A549 (cell line): ENCODE data around the gene SMIM36. TPM values are rescaled to one million over a fixed set of nuclear protein-coding genes. Genes with fewer than 3 reads are reported as not detected.

Experiments
- ATAC-seq, 2 experiments: fragments of 200-7000 bp in 1 of 2; fragments of >200 bp in 1 of 2; cut with Nextera tagmentation in 1 of 2; cut with Tn5 transposase in 1 of 2; 3 replicates each; pipeline versions ENCODE4 v1.8.0 to v1.9.1; 2018 to 2020; ENCODE audit warnings: mild to moderate bottlenecking in 1 of 2, moderate library complexity in 1 of 2
- CTCF ChIA-PET: fragments of 300-600 bp; sonication (Branson Sonifier 250); formaldehyde crosslinking; extraction: SDS; loops from one replicate; lab custom pipeline; 2021; ENCODE audit warnings: antibody characterized with exemption, inconsistent platforms; lab: Yijun Ruan, JAX
- POLR2A ChIA-PET: fragments of 350-600 bp; formaldehyde crosslinking; extraction: SDS; loops from one replicate; lab custom pipeline; 2021; ENCODE audit warnings: antibody characterized with exemption, inconsistent platforms; lab: Yijun Ruan, JAX
- DNase-seq, 2 experiments: peaks; one replicate each; pipeline versions ENCODE4 v3.0.0 to v3.0.0-alpha.2; 2011 to 2016; ENCODE audit warnings: low read depth in 1 of 2, low spot score in 1 of 2
- FAIRE-seq: peaks from 2 replicates; lab custom pipeline; 2011; peaks lifted over from hg19 to GRCh38; lab: Jason Lieb, UNC
- H3K27ac ChIP-seq, 2 experiments: fragments of >200 bp; sonication (Bioruptor Twin); formaldehyde crosslinking; 3 replicates each; pipeline ENCODE4 v1.5.1; 2016 to 2017
- H3K4me1 ChIP-seq: fragments of >200 bp; sonication (Bioruptor Twin); formaldehyde crosslinking; 3 replicates; pipeline ENCODE4 v1.6.1; 2016
- H3K4me2 ChIP-seq: fragments of >200 bp; sonication (Bioruptor Twin); formaldehyde crosslinking; 3 replicates; pipeline ENCODE4 v1.6.1; 2016
- H3K4me3 ChIP-seq: fragments of >200 bp; sonication (Bioruptor Twin); formaldehyde crosslinking; 3 replicates; pipeline ENCODE4 v1.5.1; 2016
- H3K9me3 ChIP-seq: fragments of >200 bp; sonication (Bioruptor Twin); formaldehyde crosslinking; 3 replicates; pipeline ENCODE4 v1.6.1; 2016
- CBX2 ChIP-seq: fragments of 200-600 bp; sonication (generic); IDR thresholded peaks from 2 replicates; pipeline ENCODE4 v1.6.1; 2016; ENCODE audit warnings: low read depth, mild to moderate bottlenecking, borderline replicate concordance
- CBX8 ChIP-seq: fragments of 200-600 bp; sonication (generic); IDR thresholded peaks from 2 replicates; pipeline ENCODE4 v1.6.1; 2016
- CHD2 ChIP-seq: fragments of 150-350 bp; IDR thresholded peaks from 2 replicates; pipeline ENCODE4 v1.6.1; 2014; ENCODE audit warnings: low read length; ENCODE audit not compliant: partially characterized antibody
- EHF ChIP-seq: fragments of 250-450 bp; sonication (Bioruptor Pico); IDR thresholded peaks from 2 replicates; pipeline ENCODE4 v1.5.0; 2020; ENCODE audit warnings: mild to moderate bottlenecking
- EP300 ChIP-seq, 2 experiments: fragments of >200 bp; sonication (Bioruptor Twin); formaldehyde crosslinking; IDR thresholded peaks; 2 replicates in 1 of 2; 3 replicates in 1 of 2; pipeline ENCODE4 v1.6.1; 2016 to 2017
- HDAC2 ChIP-seq: fragments of 200-600 bp; sonication (generic); IDR thresholded peaks from 2 replicates; pipeline ENCODE4 v1.6.1; 2016
- HEYL ChIP-seq: fragments of 250-450 bp; sonication (Bioruptor Pico); IDR thresholded peaks from 2 replicates; pipeline ENCODE4 v1.8.0; 2021; ENCODE audit warnings: mild to moderate bottlenecking, moderate library complexity
- JUN ChIP-seq, 2 experiments: fragments of >200 bp; sonication (Bioruptor Twin); formaldehyde crosslinking; IDR thresholded peaks; 2 replicates in 1 of 2; 3 replicates in 1 of 2; pipeline ENCODE4 v1.6.1; 2016 to 2017
- KDM1A ChIP-seq: fragments of 200-600 bp; sonication (generic); IDR thresholded peaks from 2 replicates; pipeline ENCODE4 v1.6.1; 2016; ENCODE audit warnings: low read depth, mild to moderate bottlenecking
- MYC ChIP-seq: IDR thresholded peaks from 2 replicates; pipeline ENCODE4 v1.6.1; 2012; ENCODE audit warnings: mild to moderate bottlenecking, inconsistent platforms, low read length, improper control_type of control experiment, borderline replicate concordance
- NFE2L2 ChIP-seq: fragments of 150-350 bp; conservative IDR thresholded peaks from 2 replicates; pipeline ENCODE4 v1.6.1; 2014; ENCODE audit warnings: low read length
- NPAS2 ChIP-seq: fragments of 250-450 bp; sonication (Bioruptor Pico); IDR thresholded peaks from 2 replicates; pipeline ENCODE4 v1.8.0; 2022; ENCODE audit warnings: mild to moderate bottlenecking, moderate library complexity, borderline replicate concordance
- POLR2AphosphoS2 ChIP-seq: conservative IDR thresholded peaks from 2 replicates; pipeline ENCODE4 v1.6.1; 2012; ENCODE audit warnings: low read length, improper control_type of control experiment, inconsistent platforms
- RAD21 ChIP-seq, 2 experiments: fragments of >200 bp in 1 of 2; sonication (Bioruptor Twin) in 1 of 2; formaldehyde crosslinking in 1 of 2; IDR thresholded peaks in 1 of 2; conservative IDR thresholded peaks in 1 of 2; 2 replicates in 1 of 2; 3 replicates in 1 of 2; pipeline ENCODE4 v1.6.1; 2012 to 2018; ENCODE audit warnings: inconsistent platforms in 1 of 2
- RARB ChIP-seq: fragments of 250-450 bp; sonication (Bioruptor Pico); IDR thresholded peaks from 2 replicates; pipeline ENCODE4 v1.8.0; 2021; ENCODE audit warnings: mild to moderate bottlenecking, moderate library complexity
- RCOR1 ChIP-seq: fragments of 150-350 bp; IDR thresholded peaks from 2 replicates; pipeline ENCODE4 v1.6.1; 2014; ENCODE audit warnings: antibody characterized with exemption, low read length, low read depth
- RNF2 ChIP-seq: fragments of 200-600 bp; sonication (generic); IDR thresholded peaks from 2 replicates; pipeline ENCODE4 v1.6.1; 2016; ENCODE audit warnings: low read depth, mild to moderate bottlenecking, antibody characterized with exemption, moderate library complexity, borderline replicate concordance
- SMC3 ChIP-seq: fragments of >200 bp; sonication (Bioruptor Twin); formaldehyde crosslinking; IDR thresholded peaks from 3 replicates; pipeline ENCODE4 v1.6.1; 2018; ENCODE audit warnings: inconsistent platforms
- SREBF2 ChIP-seq: fragments of 450-650 bp; IDR thresholded peaks from 2 replicates; pipeline ENCODE4 v1.6.1; 2014; ENCODE audit warnings: mild to moderate bottlenecking, moderate library complexity
- ZNF302 ChIP-seq: fragments of 250-450 bp; sonication (Bioruptor Pico); IDR thresholded peaks from 2 replicates; pipeline ENCODE4 v1.9.0; 2021; ENCODE audit warnings: inconsistent platforms, mild to moderate bottlenecking, moderate library complexity
- ZSCAN20 ChIP-seq: fragments of 250-450 bp; sonication (Bioruptor Pico); IDR thresholded peaks from 2 replicates; pipeline ENCODE4 v1.8.0; 2022; ENCODE audit warnings: mild to moderate bottlenecking, moderate library complexity
- WGBS: methylation state at CpG from one replicate; pipeline ENCODE4 v1.1.6; 2017; ENCODE audit errors: missing lambda C conversion rate; 5-methylcytosine and 5-hydroxymethylcytosine counted together
- polyA plus RNA-seq, 4 experiments: library from polyadenylated mRNA; depleted of rRNA in 3 of 4; stranded (reverse); fragments of >200 nt; fragmentation: RNase III in 1 of 4; extraction: RNeasy Plus Mini Kit Qiagen cat#74134 plus additional on column Dnase treatment in 1 of 4; gene quantifications; 2 replicates in 3 of 4; 3 replicates in 1 of 4; pipeline ENCODE4 v1.2.3, GENCODE V29; 2011 to 2017
- TF ChIP-seq, protein P1 (sequence below): fragments of 150-350 bp; IDR thresholded peaks from 2 replicates; pipeline ENCODE4 v1.6.1; 2014; ENCODE audit warnings: low read depth, mild to moderate bottlenecking, low read length

SMIM36 gene
- polyA plus RNA-seq, 2 of the 4 experiments (the other 2 are of a cell fraction) = not detected

DNA sequence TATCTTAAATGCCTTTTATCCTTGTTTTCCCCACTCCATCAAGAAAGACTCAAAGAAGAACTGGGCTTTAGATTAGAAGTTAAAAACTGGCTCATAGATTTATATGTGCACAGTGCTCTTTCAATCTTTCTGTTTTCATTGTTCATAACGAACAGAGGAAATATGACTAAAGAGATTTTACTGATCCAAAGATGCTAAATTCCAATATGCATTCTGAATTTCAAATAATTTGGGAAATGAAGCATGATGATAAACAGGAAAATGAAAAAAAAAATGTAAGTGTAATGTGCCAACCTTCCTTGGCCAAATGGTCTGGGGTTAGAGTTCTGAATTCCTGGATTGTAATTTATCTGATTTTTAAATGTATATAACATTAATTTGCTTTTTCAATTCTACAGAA is 25.0 kb upstream of the SMIM36 start:
- 75% methylated on average over 1 of the region's 1 CpG for WGBS
- ATAC-seq = no peak
- TF ChIP-seq MYC (no peak), NPAS2 (CRISPR knock-in tag) (no peak), CHD2 (no peak), ZSCAN20 (CRISPR knock-in tag) (no peak), HEYL (CRISPR knock-in tag) (no peak), SREBF2 (no peak), RNF2 (no peak), EHF (no peak), RARB (no peak), HDAC2 (no peak), NFE2L2 (no peak), CBX8 (no peak), KDM1A (no peak), EP300 (IDR thresholded peaks at IDR 0.05) (no peak), ZNF302 (no peak), CBX2 (no peak), RCOR1 (no peak), RAD21 (conservative IDR thresholded peaks at IDR 0.05 in 1 of 2, IDR thresholded peaks at IDR 0.05 in 1 of 2) (no peak), JUN (IDR thresholded peaks at IDR 0.05) (no peak)
- TF ChIP-seq, protein P1, sequence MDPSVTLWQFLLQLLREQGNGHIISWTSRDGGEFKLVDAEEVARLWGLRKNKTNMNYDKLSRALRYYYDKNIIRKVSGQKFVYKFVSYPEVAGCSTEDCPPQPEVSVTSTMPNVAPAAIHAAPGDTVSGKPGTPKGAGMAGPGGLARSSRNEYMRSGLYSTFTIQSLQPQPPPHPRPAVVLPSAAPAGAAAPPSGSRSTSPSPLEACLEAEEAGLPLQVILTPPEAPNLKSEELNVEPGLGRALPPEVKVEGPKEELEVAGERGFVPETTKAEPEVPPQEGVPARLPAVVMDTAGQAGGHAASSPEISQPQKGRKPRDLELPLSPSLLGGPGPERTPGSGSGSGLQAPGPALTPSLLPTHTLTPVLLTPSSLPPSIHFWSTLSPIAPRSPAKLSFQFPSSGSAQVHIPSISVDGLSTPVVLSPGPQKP = no peak
- CTCF ChIA-PET = interaction anchor here (0.8 to 5.8 kb wide), 3 partner anchors 9 to 245 kb away, joined by 3 to 34 read pairs (median 4); no protein-coding TSS in a partner anchor
- H3K9me3 ChIP-seq = no peaks in the 10 kb centered on the region
- DNase-seq = no peak
- no peak overlapping the region for H3K27ac ChIP-seq
- no peak overlapping the region for H3K4me2 ChIP-seq
- H3K4me3 ChIP-seq = no peak overlapping the region
- peaks cover 25% of the 10 kb centered on the region for H3K4me1 ChIP-seq
- FAIRE-seq = peak; percentile 72
- POLR2A ChIA-PET = no interaction called here

DNA sequence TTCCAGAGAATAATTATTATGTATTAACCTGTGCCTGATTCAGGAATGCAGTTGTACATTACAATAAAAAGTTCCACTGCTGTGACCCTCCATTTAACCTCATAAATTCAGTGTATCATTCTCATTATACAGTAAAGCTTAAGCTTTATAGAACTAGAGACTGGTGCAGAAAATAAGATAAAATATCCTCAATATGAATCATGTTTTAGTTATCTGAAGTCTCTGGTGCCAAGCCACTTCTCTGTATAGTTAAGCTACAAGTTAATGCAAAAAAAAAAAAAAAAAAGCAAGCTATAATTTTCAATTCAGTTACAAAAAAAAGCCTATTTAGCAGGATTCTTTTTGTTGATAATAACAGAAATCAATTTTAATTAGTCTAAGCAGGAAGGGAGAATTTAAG is 22.4 kb upstream of the SMIM36 start:
- H3K4me3 ChIP-seq = no peak overlapping the region
- no peaks in the 10 kb centered on the region for H3K9me3 ChIP-seq
- H3K27ac ChIP-seq = no peak overlapping the region; a peak in 1 of 6 replicates
- ChIA-PET CTCF (interaction anchor here (0.6 to 13.1 kb wide), 11 partner anchors 14 to 838 kb away, joined by 3 to 359 read pairs (median 7); partner anchors contain the start of genes PCTP and TMEM100), POLR2A (interaction anchor here (1.0 kb wide), 1 partner anchor 1380 kb away, joined by 4 read pairs; the partner anchor contains the start of gene TRIM25)
- no peak for ATAC-seq
- no peak for DNase-seq
- 0 out of 3 replicates have a peak overlapping the region, but pooled peaks have one; percentile 9 for H3K4me2 ChIP-seq
- no peak for FAIRE-seq
- TF ChIP-seq EP300 (IDR thresholded peaks at IDR 0.05) (no peak), SMC3 (no peak)
- H3K4me1 ChIP-seq = peaks cover 10% of the 10 kb centered on the region; the same call in 1 of the 3 replicates

- ATAC-seq = no peak
- CTCF ChIA-PET = interaction anchor here (1.0 to 13.1 kb wide), 11 partner anchors 15 to 239 kb away, joined by 3 to 359 read pairs (median 7); partner anchors contain the start of genes PCTP and TMEM100
- Histone ChIP-seq H3K27ac (no peak overlapping the region), H3K4me1 (peaks cover 10% of the 10 kb centered on the region; the same call in 1 of the 3 replicates)
- no peak for TF ChIP-seq POLR2AphosphoS2
- TF ChIP-seq SREBF2 = no peak
- TF ChIP-seq, all 56 proteins: peak for 0
- 65% methylated on average over 1 of the region's 1 CpG for WGBS
- no peaks in the 10 kb centered on the region for H3K9me3 ChIP-seq
- no peak for FAIRE-seq
- H3K4me3 ChIP-seq = no peak overlapping the region
- DNase-seq = no peak
- no peak overlapping the region for H3K4me2 ChIP-seq
- POLR2A ChIA-PET = no interaction called here
Observed at GRCh38 chr17:55532670-55533069, 21.4 kb upstream of the SMIM36 start.
